Measurements from ENCODE around the gene NECAB2. TPM values are rescaled to one million over a fixed set of nuclear protein-coding genes. Genes with fewer than 3 reads are reported as not detected.

NECAB2 gene
- 1 to 10 TPM in 1 of 2 donors, under 1 TPM in 1; 0.24 to 1.0 TPM for total RNA-seq
- long read RNA-seq, partial matches to known transcripts: 0 of 1 reads
- long read RNA-seq, other reads (novel, unspliced or antisense): 0 of 1 reads

DNA sequence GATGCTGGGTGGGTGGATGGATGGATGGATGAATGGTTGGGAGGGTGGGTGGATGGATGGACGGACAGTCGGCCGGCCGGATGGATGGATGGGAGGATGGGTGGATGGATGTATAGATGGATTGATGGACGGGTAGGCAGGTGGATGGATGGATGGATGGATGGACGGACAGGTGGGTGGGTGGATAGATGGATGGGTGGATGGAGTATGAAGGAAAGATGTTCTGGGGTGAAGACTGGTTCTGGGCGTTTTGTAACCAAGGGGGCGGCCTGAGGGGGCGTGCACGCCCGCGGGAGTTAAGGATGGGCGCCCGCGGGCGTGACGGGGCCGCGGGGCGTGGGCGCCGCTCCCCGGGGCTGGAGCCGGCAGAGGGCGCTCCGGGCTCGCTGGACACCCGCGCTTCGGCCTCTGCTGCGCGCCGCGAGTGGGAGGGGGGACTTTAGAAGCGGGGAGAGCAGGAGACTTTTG is at the start of gene NECAB2:
Gene NECAB2, plus strand, starts transcription at position 407 of the 468 bp plus-strand sequence. CDS start 405 bp downstream, outside the sequence.
- peak; percentile 70 for ATAC-seq
- DNase-seq: peak in 1 of 2 donors; percentile 56
- intact Hi-C loops (cut with DNase I, micrococcal nuclease): loop anchor here in 1 of 2 donors (10.0 kb wide), 1 partner anchor 97 kb away; no protein-coding TSS in a partner anchor

DNA sequence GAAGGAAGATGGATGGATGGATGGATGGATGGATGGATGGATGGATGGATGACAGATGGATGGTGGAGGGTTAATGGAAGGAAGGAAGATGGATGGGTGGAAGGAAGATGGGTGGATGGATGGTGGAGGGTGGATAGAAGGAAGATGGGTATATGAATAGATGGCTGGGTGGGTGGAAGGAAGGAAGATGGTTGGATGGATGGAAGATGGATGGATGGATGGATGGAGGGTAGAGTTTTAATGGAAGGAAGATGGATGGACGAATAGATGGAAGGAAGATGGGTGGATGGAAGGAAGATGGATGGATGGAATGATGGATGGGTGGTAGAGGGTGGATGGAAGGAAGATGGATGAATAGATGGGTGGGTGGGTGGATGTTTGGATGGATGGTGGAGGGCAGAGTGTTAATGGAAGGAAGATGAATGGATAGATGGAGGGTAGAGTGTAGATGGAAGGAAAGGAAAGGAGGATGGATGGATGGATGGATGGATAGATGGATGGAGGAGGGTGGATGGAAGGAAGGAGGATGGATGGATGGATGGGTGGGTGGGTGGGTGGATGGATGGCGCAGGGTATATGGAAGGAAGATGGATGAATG is 47.1 kb upstream of the NECAB2 start:
- no peak for DNase-seq
- intact Hi-C loops (cut with DNase I, micrococcal nuclease): no loop called here
- no peak for ATAC-seq

DNA sequence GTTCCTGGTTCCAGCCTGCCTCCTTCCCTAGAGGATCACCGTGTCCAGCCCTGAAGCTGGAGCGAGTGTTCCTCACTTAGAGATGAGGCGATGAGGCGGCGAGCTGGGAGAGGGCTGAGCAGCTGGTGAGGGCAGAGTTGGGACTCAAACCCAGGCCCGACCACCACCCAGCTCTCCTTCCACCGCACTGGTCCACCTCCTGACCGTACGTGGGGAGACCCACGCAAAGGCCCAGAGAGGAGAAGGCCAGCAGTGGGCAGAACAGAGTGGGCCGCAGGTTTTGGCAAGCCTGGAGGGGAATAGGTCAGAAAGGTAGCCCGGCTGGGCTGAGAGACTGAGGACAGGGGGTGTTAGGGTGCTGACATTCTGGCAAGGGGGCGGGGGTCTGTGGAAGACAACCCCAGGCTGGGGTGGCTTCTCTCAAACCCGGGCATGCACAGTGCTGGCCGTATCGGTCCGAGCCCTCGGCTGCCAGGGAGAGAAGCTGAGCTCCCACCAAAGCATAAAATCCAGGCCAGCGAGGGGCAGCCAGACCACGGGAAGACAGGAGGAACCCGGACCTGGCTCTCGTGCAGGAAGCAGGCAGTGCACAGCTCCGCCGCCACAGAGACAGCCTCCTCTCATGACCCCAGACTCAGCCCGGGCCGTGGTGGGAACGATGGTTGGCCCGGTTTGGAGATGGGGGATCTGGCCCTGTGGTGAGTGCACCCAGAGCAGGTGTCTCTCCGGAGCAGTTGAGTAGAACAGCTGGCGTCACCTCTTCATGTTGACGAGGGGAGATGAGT is 44.3 kb upstream of the NECAB2 start:
- DNase-seq (no peak), ATAC-seq (no peak)
- intact Hi-C loops (cut with DNase I, micrococcal nuclease): no loop called here

DNA sequence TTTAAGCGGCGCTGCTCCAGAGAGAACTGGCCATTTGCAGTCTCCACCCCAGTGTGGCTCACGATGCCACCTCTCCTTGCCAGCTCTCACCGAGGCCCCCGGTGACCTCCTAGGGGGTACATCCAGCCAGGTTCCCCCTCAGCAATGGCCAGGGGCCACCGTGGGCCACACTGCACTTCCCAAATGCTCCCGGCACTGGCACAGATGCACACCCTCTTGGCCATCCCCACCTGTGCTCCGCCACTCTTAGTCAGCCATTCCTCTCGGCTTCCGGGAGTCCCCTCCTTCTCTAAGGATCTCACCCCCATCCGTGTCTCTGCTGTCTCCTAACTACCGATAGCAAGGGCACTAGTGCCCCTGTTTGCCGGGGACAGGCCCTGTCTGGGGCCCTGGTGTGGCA is 43.4 kb upstream of the NECAB2 start:
- intact Hi-C loops (cut with DNase I, micrococcal nuclease): no loop called here
- DNase-seq: no peak

DNA sequence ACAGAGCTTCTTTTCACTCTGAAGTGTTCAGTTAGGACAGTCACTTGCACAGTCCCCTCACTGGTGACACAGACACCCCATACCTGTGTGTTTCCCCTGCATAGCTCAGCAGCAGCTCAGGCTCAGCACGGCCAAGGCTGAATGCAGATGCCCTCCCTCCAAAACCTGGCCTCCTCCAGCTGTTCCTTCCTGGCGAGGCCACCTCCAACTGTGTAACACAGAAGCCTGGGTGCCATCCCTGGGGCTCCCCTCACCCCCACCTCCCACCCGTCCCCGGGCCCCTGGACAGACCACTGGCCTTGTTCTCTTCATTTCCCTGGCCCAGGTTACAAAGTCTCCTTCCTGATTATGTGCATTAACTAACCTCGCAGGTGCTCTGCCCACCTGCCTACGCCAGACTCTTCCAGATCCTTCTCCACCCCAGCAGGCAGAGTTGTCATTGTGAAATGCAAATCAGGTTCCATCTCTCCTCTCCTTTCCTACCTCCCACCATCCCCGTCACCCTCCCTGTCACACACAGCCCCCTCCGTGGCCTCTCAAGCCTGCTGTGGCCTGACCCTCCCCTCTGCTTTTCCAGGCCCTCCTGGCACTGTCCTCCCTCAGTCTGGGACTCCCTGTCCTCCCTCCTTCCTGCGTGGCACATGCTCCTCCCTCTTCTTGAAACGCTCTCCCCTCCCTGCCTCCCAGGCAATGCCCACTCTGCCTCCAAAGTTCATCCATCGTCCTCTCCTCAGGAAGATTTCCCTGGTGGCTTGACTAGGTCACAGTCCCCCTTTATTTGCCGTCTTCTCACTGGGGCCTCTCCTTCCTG is 42.7 kb upstream of the NECAB2 start:
- ATAC-seq: no peak
- no peak for DNase-seq
- intact Hi-C loops (cut with DNase I, micrococcal nuclease): no loop called here

More for the DNA sequence above, 43.4 kb upstream of the NECAB2 start:
- no peak for ATAC-seq

DNA sequence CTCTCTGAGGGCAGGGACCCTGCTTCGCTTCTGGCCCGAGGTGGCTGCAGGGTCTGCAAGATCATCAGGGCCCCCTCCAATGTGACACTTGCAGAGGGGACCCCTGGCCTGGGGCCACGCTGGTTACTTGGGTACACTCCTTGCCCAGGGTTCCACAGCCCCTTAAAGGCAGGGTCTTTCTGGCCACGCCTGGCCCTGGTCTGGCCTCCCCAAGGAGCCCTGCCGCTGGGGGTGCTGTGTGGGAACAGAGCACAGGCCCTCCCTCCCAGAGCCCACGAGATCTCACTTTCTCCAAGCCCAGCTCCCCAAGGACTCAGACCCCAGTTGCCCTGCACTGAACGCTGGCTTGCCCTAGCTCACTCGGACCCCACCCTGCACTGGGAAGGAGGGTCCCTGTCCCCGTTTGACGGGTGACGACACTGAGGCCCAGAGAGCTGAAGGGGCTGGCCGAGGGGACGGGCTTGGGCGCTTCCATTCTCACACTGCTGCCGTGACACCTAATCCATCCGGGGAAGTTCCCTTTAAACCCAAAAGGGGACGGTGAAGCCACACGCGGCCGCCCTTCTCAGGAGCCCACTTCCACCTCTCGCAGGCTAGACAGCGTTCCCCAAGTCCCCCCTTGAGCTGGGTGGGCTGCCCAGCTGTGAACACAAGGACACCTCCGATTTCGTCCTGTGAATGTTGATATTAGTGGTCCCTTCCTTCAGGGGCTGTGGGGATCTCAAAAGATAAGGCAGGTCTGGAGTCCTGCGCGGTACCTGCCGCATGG is 41.9 kb upstream of the NECAB2 start:
- no peak for ATAC-seq

DNA sequence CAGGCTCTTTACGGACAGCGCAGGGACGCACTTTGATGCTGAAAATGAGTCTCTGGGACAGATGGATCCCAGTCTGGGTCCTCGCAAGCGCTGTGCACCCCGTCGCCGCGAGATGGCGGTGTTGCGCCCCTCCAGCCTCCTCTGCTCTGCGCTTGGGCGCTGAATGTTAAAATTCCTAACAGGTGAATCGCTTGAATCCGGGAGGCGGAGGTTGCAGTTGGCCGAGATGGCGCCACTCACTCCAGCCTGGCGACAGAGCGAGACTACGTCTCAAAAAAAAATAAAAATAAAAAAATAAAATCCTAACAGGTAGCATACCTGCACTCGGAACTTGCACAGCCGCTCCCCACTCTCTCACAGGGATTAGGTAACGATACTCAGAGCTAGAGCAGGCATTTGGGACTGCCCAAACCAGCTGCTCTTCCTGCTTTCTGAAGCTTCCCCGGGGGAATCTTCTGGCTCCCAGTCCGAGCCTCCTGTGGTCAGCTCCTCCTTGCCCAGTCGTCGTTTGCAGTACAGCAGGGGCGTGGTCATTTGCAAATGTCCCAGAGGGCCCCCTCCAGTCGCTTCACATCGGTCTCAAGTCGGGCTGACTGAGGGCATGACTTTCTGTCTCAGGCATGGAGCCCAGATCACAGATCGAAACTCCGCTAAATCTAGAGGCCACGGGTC is 41.2 kb upstream of the NECAB2 start:
- DNase-seq: peak; percentile 61 to 80
- intact Hi-C loops (cut with DNase I, micrococcal nuclease): no loop called here
- peak; percentile 89 for ATAC-seq

More for the DNA sequence above, 41.9 kb upstream of the NECAB2 start:
- no peak for DNase-seq
- intact Hi-C loops (cut with DNase I, micrococcal nuclease): no loop called here

DNA sequence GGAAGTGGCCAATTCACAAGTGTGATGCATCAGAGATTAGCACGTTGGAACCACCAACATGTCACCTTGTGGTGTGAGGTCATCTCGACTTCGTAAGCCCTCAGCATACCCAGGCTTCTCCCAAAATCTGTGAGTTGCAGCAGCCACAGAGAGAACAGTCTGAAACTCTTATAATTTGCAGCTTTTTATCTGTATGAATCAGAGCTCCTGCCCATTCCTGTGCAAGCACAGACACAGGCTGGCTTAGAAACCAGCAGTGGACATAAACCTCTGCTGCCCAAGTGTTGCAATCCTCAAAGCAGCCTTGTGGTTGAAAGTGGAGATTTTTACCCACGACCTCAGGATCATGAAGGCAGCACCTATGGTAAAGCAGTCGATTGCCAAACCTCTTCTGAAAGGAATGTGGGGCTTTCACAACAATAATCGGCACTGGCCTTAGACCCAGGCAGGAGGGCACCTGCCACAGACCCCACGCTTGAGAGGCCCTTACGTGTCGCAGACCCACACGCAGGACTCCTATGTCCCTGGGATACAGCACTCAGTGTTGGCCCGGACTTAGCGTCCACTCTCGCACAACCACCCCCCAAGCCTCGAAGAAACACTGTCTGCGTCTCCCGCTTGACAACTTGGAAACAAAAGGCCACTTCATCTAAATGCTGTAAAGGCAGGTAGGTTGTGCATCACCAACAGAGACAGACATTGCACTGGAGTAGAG is 39.5 kb upstream of the NECAB2 start:
- intact Hi-C loops (cut with DNase I, micrococcal nuclease): no loop called here
- no peak for DNase-seq
- no peak for ATAC-seq

DNA sequence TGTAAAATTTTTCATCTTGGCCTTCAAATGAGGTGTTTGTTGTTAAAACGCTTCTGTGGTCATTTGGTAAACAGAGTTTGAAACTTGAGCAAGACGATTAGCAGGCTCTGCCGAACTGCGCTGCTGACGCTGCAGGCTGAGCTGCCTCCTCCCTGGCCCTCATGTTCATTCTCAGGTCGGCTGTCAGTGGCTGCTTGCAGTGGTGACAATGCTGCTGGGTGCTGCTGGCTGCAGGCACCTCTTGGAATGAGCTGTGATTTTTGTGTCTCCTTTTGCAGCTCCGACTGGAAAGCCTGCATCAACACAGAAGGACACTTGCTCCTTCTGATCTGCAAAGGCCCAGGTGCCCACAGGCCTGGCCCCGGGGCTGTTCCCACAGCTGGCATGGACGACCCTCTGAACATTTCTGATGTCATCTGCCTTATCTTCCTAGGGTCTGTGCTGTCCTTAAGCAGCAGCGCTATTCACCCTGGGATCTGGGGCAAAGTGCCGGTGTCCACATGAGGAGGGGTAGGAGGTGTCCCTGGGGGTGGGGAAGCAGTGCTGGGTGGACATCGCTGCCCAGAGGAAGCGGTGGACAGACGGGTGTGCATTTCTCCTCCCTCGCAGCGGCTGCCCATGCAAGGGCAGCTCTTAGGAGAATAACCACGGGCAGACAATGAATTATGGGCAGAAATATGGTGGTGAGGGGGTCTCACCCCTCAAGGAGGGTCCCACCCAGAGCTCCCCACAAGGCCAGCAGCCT is 38.1 kb upstream of the NECAB2 start:
- no peak for ATAC-seq
- intact Hi-C loops (cut with DNase I, micrococcal nuclease): no loop called here
- DNase-seq: no peak

DNA sequence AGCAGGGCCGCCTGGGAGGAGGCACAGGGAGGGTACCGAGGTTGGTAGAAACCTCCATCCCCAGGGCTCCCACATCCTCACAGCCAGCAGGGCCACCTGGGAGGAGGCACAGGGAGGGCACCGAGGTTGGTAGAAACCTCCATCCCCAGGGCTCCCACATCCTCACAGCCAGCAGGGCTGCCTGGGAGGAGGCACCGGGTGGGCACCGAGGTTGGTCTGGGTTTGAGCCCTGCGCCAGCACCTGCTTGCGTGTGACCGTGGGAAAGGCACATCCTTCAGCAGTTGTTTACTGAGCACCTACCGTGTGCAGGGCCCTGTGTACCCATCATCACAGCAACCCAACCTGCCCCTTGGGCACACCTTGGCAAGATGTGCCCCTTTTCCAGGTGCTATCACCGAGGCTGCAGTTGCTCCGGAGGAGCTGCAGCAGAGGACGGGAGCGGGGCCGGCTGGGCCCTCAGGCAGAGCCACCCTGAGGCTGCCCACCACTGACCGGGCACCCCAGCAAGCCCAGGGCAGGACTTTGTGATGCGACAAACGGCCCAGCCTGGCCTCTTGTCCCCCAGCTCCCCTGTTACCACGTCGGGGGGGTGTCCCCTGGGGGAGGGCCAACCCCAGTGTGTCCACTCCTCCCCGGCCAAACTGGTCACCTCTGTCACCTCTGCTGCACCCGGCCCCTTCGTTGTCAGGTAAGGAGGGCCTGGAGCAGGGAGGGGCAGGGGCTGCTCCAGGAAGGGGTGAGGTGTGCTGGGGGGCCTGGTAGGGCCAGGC is 37.1 kb upstream of the NECAB2 start:
- DNase-seq: no peak
- ATAC-seq: no peak
- intact Hi-C loops (cut with DNase I, micrococcal nuclease): no loop called here

DNA sequence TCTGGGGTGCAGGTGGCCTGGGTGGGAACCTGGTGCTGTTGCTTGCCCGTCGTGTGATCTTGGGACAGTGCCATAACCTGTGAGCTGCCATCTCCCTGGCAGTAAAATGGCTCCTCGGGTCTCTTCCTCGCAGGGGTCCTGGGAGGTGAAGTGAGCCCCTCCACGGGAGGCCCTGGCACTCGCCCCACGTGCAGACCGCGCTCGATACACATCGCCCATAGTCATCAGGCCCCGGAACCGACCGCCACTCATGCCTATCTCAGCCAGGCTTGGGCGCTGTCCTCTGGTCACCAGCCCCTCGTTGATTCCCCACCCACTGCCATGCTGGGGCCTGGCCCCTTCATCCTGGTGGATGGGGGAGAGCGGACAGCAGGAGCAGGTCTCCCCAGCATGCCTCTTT is 36.5 kb upstream of the NECAB2 start:
- no peak for ATAC-seq
- no peak for DNase-seq
- intact Hi-C loops (cut with DNase I, micrococcal nuclease): no loop called here

DNA sequence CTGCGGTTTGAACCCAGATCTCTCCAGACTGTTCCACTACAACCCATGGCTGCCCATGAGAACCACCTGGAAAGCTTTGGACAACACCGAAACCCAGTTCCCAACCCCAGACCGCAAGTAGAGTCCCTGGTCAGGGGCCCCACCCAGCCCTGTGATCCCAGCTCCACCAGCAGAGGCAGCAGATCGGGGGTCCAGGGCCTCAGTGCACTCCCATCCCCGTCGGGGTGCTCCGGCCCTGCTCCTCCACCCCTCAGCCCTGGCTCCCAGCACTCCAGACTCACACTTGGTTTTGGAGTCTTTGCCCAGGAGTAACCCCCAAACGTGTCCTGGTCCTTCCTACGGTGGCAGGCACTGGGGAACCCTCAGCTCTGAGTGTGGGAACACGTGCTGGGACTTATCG is 35.7 kb upstream of the NECAB2 start:
- DNase-seq (no peak), ATAC-seq (no peak)
- intact Hi-C loops (cut with DNase I, micrococcal nuclease): no loop called here

DNA sequence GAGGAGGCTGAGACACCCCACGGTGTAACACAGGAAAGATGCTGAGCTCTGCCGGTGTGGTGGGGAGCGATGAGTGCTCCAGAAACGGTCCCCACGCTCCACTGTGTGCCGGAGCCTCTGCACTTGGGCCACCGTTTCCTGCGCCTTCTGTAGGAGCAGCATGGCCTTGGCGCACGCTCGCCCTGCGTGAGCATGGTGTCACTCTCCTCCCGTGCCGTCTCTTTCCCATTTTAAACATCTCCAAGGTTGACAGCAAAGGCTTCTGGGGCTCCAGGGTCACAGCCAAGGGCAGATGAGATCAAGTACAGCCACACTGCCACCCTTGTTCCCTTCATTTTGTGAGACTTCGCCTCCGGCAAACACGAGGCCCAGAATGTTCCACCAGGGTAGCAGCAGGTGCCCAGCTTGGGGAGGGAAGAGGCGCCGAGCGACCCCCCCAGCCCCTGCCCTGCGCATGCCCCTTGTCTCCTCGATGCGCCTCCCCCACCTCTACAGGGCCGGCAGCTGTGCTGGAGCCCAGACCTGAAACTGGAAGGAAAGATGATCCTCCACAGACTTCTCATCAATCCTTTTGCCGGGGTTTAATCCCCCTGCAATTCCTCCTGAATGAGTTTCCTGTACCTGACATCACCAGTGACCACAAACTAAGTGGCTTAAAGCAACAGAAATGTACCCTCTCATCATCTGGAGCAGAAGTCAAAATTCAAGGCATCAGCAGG is 34.9 kb upstream of the NECAB2 start:
- DNase-seq (no peak), ATAC-seq (no peak)
- intact Hi-C loops (cut with DNase I, micrococcal nuclease): no loop called here

DNA sequence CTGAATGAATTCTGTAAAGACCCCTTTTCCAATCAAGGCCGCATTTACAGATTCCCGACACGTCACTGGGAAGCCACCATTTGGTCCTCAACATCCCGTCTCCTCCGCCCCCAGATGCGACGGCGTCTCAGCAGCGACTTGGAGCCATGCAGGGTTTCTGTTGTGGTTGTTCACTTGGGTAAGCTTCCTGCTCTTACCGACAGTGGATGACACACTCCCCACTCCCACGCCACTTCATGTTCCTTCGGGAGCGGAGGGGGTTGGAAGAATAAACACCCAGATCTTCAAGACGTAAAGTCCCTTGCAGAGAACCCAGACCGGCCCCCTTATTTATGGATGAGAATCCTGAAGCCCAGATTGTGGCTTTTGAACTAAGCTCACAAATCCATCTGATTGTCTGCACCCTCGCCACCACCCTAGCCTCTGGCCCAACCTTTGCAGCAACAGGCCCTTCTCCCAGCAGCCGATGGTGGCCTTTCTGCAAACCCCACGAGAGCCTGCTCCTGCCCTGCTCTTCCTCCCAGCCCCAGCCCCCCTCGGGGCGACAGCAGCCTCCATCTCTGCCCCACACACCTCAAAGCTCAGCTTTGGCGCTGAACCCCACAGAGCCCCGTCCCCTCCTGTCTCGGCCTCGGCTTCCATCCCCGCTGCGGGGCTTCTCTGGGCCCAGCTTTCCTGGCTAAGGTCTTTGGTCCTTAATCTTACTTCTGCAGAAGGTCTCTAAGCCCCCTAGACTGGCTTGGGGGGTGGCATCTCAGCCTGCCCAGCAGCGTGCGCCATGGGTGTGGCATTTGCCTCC is 34.0 kb upstream of the NECAB2 start:
- intact Hi-C loops (cut with DNase I, micrococcal nuclease): no loop called here
- no peak for ATAC-seq
- DNase-seq: no peak

DNA sequence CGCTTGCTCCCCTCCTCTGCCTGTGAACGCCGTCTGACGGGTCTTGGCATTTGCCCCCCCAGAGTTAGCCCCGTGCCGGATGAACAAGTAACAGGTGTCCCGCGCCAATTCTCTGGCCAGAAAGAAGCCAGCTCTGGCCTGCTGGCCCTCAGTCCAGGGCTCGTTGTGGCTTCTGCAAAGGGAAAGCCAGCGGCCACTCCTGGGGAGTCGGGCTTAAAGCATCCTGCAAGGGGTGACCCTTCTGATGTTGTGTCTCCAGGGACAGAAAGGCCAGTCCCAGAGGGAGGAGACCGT is 33.4 kb upstream of the NECAB2 start:
- DNase-seq (no peak), ATAC-seq (no peak)
- intact Hi-C loops (cut with DNase I, micrococcal nuclease): no loop called here
